GM19238 (cell line): ENCODE results near the gene TCF3.

Experiments used
- DNase-seq: peaks from one replicate; pipeline ENCODE4 v3.0.0; 2011; ENCODE audit warnings: low spot score; ENCODE audit not compliant: insufficient read length

Gene TCF3

GRCh38 chr19:1631557-1632100 is 20.8 kb downstream of the TCF3 start:
- DNase-seq: no peak

- DNase-seq: no peak
Measured at GRCh38 chr19:1630811-1631210, 21.6 kb downstream of the TCF3 start.

DNA sequence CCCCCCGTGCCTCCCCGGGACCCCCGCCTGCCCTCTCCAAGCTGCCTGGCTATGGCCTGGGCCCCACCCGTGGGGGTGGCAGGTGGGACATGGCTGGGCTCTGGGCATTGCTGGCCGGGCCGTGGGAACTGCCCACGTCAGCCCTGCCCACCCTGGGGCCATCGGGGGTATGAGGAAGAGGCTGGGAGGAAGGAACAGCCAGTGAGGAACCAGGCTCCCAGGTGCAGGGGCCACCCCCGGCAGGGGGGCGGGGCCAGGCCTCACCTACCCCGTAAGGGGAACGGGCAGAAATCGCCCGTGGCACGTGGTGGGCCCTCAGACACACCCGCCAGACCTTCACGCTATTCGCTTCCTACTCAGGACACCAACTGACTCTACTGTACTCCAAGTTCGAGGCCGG is 22.4 kb downstream of the TCF3 start:
- no peak for DNase-seq

DNA sequence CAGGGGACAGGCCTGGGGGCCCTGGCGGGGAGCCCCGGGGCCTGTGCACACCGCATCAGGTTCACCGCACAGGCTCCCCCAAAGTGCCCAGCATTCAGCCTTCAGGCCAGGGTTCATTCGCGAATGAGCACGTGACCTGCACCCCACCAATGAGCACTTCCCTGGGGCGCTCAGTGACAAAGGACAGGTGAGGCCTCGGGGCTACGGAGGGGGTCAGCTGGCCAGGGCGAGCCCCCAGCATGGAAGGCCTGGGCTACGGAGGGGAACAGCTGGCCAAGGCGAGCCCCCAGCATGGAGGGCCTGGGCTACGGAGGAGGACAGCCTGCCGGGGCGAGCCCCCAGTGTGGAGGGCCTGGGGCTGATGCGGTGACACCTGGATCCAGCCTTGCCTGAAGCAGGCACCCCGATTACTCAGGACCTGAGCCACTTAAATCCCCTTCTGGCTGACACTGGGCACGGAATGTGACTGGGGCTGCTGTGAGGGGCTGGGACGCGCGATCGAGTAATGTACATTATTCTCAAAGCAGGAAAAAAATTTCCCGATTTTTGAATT is 23.1 kb downstream of the TCF3 start:
- no peak for DNase-seq

- no peak for DNase-seq
Measured at GRCh38 chr19:1627194-1627593, 25.2 kb downstream of the TCF3 start.

DNA sequence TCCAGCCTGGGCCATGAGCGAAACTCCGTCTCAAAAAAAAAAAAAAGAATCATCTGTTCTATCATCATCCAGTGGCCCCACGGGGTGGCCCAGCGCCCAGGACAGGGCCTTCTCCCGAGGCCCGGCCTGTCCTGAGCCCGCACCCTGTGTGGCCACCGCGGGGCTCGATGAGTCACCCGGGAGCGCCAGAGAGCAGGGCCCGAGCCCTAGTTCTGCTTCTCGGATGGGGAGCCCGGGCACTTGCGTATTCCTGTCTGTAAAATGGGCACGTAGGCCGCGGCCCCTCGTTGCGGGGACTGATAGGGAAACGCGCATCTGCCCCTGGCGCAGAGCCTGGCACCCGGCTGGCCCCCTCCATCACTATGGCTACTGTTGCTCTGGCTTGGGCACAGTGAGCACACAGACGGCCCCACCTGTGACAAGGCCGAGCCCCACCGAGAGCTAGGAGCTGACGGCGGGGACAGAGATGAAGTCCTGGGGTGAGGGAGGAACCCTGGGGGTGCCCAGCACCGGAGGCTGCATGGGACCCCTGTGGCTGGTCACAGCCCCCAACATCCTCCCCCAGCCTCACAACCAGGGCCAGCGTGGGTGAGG is 25.9 kb downstream of the TCF3 start:
- DNase-seq: no peak

- peak; percentile 74 for DNase-seq
Measured at GRCh38 chr19:1624458-1624857, 28.0 kb downstream of the TCF3 start.

DNA sequence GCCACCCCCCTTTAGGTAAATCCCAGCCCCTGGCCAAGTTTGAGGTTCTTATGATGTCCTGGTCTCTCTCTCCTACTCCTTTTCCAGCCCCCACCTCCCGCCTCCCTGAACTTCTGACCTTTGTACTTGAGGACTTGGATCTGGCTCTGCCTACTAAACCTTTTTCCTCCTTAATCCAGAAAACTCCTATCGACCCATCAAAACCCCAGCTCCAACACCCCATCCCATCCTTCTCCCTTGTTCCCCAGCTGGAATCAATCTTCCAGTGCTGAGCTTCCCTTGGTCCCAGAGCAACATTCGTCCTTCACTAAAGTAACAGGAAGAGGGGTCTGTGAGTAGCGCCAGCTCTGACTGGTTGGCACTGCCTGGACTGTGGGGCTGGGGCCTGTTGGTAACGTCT is 29.9 kb downstream of the TCF3 start:
- DNase-seq: no peak

- no peak for DNase-seq
Measured at GRCh38 chr19:1622007-1622406, 30.4 kb downstream of the TCF3 start.

DNA sequence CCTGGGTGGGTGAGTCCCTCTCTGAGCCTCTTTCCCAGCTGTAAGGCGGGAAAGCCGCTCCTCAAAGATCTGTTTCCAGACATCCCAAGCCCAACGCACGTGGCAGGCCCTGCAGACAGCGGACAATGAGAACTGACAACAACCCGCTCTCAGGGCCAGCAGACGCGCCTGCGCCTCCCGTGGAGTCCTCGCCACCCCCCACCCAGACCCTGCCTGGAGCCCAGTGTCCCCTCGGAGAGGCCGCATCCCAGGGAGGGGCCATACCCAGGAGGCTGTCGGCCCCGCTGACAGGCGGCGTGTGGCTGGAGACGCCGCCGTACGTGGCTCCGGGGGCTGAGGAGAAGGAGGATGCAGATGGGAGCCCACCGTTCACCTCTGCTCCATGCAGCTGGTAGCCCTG is 30.8 kb downstream of the TCF3 start:
- DNase-seq: no peak

GRCh38 chr19:1621021-1621420 is 31.4 kb downstream of the TCF3 start:
- DNase-seq: no peak

DNA sequence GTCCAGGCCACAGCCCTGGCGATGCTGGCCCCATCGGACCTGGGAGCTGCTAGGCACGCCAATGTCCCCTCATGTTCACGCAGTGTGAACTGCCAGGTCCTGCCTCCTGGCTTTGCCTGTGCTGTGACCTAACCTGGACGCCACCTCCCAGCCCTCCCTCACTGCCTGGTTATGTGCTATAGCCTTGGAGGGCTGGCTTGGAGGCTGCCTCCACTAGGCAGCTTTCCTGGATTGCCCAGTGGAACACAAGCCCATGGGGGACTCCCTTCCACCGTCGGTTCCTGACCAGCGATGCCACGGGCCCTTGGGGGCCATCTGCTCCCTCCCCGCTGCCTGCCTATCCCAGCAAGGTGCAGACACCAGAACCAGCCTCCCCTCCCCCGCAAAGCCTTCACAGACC is 31.9 kb downstream of the TCF3 start:
- no peak for DNase-seq

DNA sequence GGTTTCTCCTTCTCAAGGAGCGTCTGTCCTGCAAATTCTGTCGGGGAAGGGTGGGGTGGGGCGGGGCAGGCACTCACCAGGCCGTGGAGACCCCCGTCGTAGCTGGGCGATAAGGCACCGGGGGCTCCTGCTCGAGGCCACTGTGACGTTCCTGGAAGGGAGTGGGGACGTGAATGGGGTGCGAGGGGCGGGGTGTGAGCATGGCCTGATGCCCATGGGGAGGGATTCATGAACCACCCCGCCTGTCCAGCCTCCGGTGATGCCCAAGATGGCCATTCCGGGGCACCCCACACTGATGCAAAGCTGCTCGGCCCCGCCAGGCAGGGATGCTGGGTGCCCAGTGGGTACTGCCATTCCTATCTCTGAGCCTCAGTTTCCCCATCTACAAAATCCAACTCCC is 32.7 kb downstream of the TCF3 start:
- DNase-seq: no peak

GRCh38 chr19:1619094-1619439 is 33.3 kb downstream of the TCF3 start:
- DNase-seq: no peak

DNA sequence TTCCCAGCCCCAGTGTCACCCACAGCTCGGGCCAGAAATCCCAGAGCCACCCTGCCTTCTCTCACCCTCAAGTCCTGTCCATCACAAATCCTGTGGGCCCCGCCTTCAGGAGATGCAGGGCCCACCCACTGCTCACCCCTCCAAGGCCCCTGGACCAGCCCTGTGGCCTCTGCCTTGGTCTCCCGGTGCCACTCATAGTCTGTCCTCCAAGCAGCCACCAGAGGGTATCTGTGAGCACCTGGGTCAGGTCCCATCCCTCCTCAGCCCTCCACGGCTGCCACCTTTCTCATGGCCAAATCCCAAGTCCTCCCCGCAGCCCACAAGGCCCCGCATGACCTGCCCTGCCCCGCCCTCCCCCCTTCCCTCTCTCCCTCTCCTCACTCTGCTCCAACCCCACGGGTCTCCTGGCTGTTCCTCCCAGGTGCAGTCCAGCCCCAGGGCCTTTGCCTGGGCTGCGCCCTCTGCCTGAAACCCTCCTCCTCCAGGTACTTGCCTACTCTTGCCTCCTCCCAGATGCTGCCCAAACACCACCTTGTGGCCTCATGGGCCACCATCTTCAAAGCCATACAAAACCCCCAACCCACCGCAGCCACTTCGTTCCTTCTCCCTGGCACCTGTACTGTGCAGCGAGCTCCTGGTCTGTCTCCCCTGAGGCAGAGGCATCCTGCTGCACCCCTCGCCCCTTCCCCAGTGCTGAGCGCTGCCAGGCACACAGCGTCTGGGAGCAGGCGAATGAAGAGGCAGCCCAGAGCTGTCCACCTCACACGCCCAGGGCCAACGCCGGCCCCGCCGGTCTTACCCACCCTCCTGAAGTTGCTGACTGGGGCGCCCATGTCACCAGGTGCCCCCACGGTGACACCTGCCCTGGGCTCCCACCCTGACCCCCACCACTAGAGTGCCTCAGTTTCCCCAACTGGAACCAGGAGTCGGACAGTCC is 34.0 kb downstream of the TCF3 start:
- DNase-seq: peak; percentile 75

DNA sequence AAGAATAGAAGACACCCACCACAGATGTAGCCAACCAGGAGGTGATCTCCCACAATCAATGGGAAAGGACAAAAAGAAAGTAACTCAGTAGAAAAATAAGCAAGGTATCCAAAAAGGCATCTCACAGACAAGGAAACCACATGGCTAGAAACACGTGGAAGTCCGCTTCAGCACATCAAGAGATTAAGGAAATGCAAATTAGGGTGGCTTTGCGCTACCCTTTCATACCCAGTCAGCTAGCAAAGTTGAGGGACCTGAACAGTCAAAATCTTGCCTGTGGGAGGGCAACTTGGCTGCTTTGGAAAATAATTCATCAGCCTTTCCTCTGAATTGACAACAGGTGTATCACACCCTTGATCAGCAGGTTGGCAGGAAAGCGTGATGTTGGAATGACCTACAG is 35.5 kb downstream of the TCF3 start:
- no peak for DNase-seq

DNA sequence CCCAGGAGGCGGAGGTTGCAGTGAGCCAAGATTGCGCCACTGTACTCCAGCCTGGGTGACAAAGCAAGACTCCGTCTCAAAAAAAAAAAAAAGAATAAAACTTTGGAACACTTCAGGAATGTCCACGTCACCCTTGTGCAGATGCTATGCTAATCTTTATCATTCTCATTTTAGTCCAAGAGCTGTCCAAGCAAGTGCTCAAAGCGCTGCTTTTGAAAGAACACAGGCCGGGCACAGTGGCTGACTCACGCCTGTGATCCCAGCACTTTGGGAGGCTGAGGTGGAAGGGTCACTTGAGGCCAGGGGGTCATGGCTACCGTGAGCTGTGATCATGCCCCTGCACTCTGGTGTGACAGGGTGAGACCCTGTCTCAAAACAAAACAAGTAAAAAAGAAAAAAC is 36.0 kb downstream of the TCF3 start:
- no peak for DNase-seq

- DNase-seq: no peak
Measured at GRCh38 chr19:1615156-1615765, 37.2 kb downstream of the TCF3 start.

- no peak for DNase-seq
Measured at GRCh38 chr19:1613808-1614570, 38.4 kb downstream of the TCF3 start.

DNA sequence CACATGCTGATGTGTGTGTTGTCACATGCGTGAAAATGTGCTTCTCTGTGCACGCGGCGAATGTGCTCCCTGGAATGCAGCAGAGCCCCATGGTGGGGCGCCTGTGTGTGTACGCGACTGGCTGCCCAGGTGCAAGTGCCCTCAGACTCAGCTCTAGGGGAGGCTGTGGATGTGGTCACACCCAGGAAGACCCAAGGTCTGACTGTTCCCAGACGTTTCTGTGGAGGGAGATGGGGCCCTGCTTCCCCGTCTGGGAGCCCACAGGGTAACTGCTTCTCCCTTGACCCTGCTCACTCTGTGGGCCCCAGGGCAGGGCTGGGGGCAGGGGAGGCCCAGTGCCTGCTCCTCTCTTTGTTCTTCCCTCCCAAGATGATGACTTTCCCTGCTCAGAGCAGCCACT is 39.3 kb downstream of the TCF3 start:
- DNase-seq: no peak
